ENCODE results near the gene HOXB6.

The HOXB6 gene

DNA sequence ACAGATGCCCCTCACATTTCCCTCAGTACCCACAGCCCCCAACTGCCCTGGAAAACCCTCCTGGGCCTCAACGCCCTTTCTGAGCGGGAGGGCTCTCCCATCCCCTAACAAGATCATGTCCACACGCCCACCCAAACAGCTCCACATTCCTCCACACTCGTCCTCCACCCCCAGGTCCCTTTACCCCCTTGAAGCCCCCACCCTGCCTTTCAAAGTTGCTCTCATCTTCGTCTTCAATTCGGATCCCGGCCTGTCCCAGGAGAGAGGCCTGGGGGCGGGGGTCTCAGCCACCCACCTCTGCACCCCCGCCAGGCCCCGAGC lies 41.0 kb downstream of the HOXB6 start:
- Histone ChIP-seq H2AFZ (ENCODE audit: low read length) (no peak overlapping the region), H3F3A (ENCODE audit: low read depth) (peaks cover 11% of the 10 kb centered on the region), H3K4me2 (ENCODE audit: low read depth, low read length, poor library complexity, severe bottlenecking) (peak overlapping the region; percentile 82), H3K79me2 (ENCODE audit: insufficient read depth, low read length) (peaks cover 100% of the 10 kb centered on the region), H3K4me3 (ENCODE audit: low read length, poor library complexity, severe bottlenecking) (peak overlapping the region; percentile 89), H4K20me1 (ENCODE audit: insufficient read depth, low read length, poor library complexity, severe bottlenecking) (peaks cover 89% of the 10 kb centered on the region), H3K9me3 (ENCODE audit: insufficient read depth, low read depth, low read length) (no peaks in the 10 kb centered on the region), H3K9me2 (replicated peaks; ENCODE audit: low read depth, low read length) (no peaks in the 10 kb centered on the region), H3K9ac (ENCODE audit: low read depth, low read length, poor library complexity, severe bottlenecking) (peak overlapping the region; percentile 78), H3K27me3 (ENCODE audit: insufficient read depth, low read length, poor library complexity, severe bottlenecking) (no peaks in the 10 kb centered on the region), H3K36me3 (ENCODE audit: insufficient read depth, low read length) (peaks cover 80% of the 10 kb centered on the region), H3K4me1 (ENCODE audit: insufficient read depth, low read length, poor library complexity, severe bottlenecking) (peaks cover 89% of the 10 kb centered on the region)
- TF ChIP-seq EZH2phosphoT487 (IDR thresholded peaks at IDR 0.05; ENCODE audit: borderline replicate concordance), result no peak
- TF ChIP-seq, protein P1, sequence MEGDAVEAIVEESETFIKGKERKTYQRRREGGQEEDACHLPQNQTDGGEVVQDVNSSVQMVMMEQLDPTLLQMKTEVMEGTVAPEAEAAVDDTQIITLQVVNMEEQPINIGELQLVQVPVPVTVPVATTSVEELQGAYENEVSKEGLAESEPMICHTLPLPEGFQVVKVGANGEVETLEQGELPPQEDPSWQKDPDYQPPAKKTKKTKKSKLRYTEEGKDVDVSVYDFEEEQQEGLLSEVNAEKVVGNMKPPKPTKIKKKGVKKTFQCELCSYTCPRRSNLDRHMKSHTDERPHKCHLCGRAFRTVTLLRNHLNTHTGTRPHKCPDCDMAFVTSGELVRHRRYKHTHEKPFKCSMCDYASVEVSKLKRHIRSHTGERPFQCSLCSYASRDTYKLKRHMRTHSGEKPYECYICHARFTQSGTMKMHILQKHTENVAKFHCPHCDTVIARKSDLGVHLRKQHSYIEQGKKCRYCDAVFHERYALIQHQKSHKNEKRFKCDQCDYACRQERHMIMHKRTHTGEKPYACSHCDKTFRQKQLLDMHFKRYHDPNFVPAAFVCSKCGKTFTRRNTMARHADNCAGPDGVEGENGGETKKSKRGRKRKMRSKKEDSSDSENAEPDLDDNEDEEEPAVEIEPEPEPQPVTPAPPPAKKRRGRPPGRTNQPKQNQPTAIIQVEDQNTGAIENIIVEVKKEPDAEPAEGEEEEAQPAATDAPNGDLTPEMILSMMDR (conservative IDR thresholded peaks at IDR 0.05; ENCODE audit: low read length), result no peak

DNA sequence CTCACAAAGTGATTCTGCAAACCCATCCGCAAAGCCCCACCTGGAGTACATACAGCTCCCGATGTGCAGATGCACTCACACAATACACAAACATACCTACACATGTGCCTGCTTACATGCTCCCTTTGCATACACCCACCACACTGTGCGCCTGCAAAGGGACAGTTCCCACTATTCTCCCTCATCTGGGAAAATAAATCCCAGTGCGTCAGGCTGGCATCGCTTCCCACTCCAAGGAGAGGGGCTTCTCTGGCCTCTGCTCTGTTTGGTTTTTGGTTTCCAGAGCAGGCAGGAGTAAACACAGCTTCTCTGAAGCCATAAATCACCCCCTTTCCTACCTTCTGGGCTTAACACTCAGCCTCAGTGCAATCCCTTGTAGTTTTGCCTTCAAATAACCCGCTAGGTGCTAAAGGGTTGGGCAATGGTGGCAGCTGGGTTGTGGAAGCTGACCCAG lies 41.4 kb downstream of the HOXB6 start:
- Histone ChIP-seq H3K4me2 (ENCODE audit: low read depth, low read length, poor library complexity, severe bottlenecking) (peak overlapping the region; percentile 82), H3K27me3 (ENCODE audit: insufficient read depth, low read length, poor library complexity, severe bottlenecking) (no peaks in the 10 kb centered on the region), H3K4me1 (ENCODE audit: insufficient read depth, low read length, poor library complexity, severe bottlenecking) (peaks cover 89% of the 10 kb centered on the region), H3K9ac (ENCODE audit: low read depth, low read length, poor library complexity, severe bottlenecking) (peak overlapping the region; percentile 78), H3F3A (ENCODE audit: low read depth) (peaks cover 11% of the 10 kb centered on the region), H3K36me3 (ENCODE audit: insufficient read depth, low read length) (peaks cover 80% of the 10 kb centered on the region), H4K20me1 (ENCODE audit: insufficient read depth, low read length, poor library complexity, severe bottlenecking) (peaks cover 89% of the 10 kb centered on the region), H2AFZ (ENCODE audit: low read length) (no peak overlapping the region), H3K79me2 (ENCODE audit: insufficient read depth, low read length) (peaks cover 100% of the 10 kb centered on the region), H3K9me2 (replicated peaks; ENCODE audit: low read depth, low read length) (no peaks in the 10 kb centered on the region), H3K4me3 (ENCODE audit: low read length, poor library complexity, severe bottlenecking) (peak overlapping the region; percentile 89), H3K9me3 (ENCODE audit: insufficient read depth, low read depth, low read length) (no peaks in the 10 kb centered on the region)
- TF ChIP-seq, protein P1 (conservative IDR thresholded peaks at IDR 0.05; ENCODE audit: low read length), result no peak
- TF ChIP-seq EZH2phosphoT487 (IDR thresholded peaks at IDR 0.05; ENCODE audit: borderline replicate concordance), result no peak

DNA sequence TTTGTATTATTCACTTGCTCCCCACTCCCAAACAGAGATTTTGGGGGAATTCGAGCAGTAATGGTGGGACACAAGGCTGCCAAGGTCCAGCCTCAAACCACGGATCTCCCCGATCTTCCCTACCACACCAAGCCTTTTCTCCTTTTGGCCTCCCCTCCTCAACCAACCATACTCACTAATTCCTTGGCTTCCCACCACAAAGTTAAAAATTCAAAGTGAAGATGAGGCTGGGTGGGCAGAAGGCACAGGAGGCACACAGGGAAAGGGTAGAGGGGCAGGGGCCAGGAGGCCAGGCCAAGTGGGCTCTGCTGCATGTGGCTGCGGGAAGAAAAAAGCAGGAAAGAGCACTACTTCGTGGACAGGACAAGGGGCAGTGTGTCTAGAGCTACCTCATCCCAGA lies 41.9 kb downstream of the HOXB6 start:
- no peaks in the 10 kb centered on the region for H3K27me3 ChIP-seq (ENCODE audit: insufficient read depth, low read length, poor library complexity, severe bottlenecking)
- peak overlapping the region; percentile 82 for H3K4me2 ChIP-seq (ENCODE audit: low read depth, low read length, poor library complexity, severe bottlenecking)

More for the DNA sequence above, 41.9 kb downstream of the HOXB6 start:
- Histone ChIP-seq H4K20me1 (ENCODE audit: insufficient read depth, low read length, poor library complexity, severe bottlenecking) (peaks cover 91% of the 10 kb centered on the region), H3K36me3 (ENCODE audit: insufficient read depth, low read length) (peaks cover 83% of the 10 kb centered on the region; the same call in 1 of the 2 replicates), H3K9me3 (ENCODE audit: insufficient read depth, low read depth, low read length) (no peaks in the 10 kb centered on the region), H3K9me2 (replicated peaks; ENCODE audit: low read depth, low read length) (no peaks in the 10 kb centered on the region), H3K9ac (ENCODE audit: low read depth, low read length, poor library complexity, severe bottlenecking) (peak overlapping the region; percentile 78), H3K79me2 (ENCODE audit: insufficient read depth, low read length) (peaks cover 100% of the 10 kb centered on the region), H2AFZ (ENCODE audit: low read length) (no peak overlapping the region), H3K4me1 (ENCODE audit: insufficient read depth, low read length, poor library complexity, severe bottlenecking) (peaks cover 89% of the 10 kb centered on the region), H3F3A (ENCODE audit: low read depth) (peaks cover 11% of the 10 kb centered on the region), H3K4me3 (ENCODE audit: low read length, poor library complexity, severe bottlenecking) (peak overlapping the region; percentile 89)
- no peak for TF ChIP-seq EZH2phosphoT487 (IDR thresholded peaks at IDR 0.05; ENCODE audit: borderline replicate concordance)
- TF ChIP-seq, protein P1 (conservative IDR thresholded peaks at IDR 0.05; ENCODE audit: low read length), result no peak

Data from Loucy (cell line).